Gastrocnemius medialis (tissue), 4 donors: ENCODE measurements around the gene GLRA1. TPM values are rescaled to one million over a fixed set of nuclear protein-coding genes. Genes with fewer than 3 reads are reported as not detected.

ENCODE experiments used
- ATAC-seq, 2 donors: fragments of 150-250 bp; one replicate each; pipeline ENCODE4 v1.9.1; 2016
- DNase-seq, 2 donors: peaks; one replicate each; pipeline ENCODE4 v3.0.0-alpha.2; 2019
- H3K27ac ChIP-seq, 4 donors: fragments of 200-600 bp; sonication (generic); 1 replicate in 1 of 4; 2 replicates in 3 of 4; pipeline ENCODE4 v1.5.1; 2016 to 2018; ENCODE audit warnings: mild to moderate bottlenecking in 2 of 4, moderate library complexity in 1 of 4
- H3K27me3 ChIP-seq, 3 donors: fragments of 200-600 bp; sonication (generic) in 2 of 3; 1 replicate in 1 of 3; 2 replicates in 2 of 3; pipeline versions ENCODE4 v1.5.1 to v1.6.0; 2016 to 2019; ENCODE audit warnings: mild to moderate bottlenecking in 1 of 3, moderate library complexity in 1 of 3
- H3K36me3 ChIP-seq, 2 donors: fragments of 200-600 bp; sonication (generic) in 1 of 2; one replicate each; pipeline ENCODE4 v1.5.1; 2017 to 2018
- H3K4me1 ChIP-seq, 2 donors: fragments of 200-600 bp; sonication (generic) in 1 of 2; one replicate each; pipeline ENCODE4 v1.5.1; 2016 to 2017; ENCODE audit warnings: mild to moderate bottlenecking in 2 of 2
- H3K4me3 ChIP-seq, 4 donors: fragments of 200-600 bp; sonication (generic) in 3 of 4; 1 replicate in 1 of 4; 2 replicates in 3 of 4; pipeline ENCODE4 v1.5.1; 2016 to 2019; ENCODE audit warnings: mild to moderate bottlenecking in 2 of 4
- H3K9me3 ChIP-seq, 3 donors: fragments of 200-600 bp; sonication (generic) in 2 of 3; 1 replicate in 1 of 3; 2 replicates in 2 of 3; pipeline ENCODE4 v1.5.1; 2016 to 2019
- POLR2A ChIP-seq, 2 donors: fragments of 450-650 bp; IDR thresholded peaks; one replicate each; pipeline ENCODE4 v1.6.1; 2017; ENCODE audit warnings: antibody characterized with exemption in 2 of 2, mild to moderate bottlenecking in 2 of 2, moderate library complexity in 2 of 2
- in situ Hi-C, 4 donors: fragments of 200-750 bp; cut with MboI; loops; one replicate each; pipeline versions ENCODE4 v1.15.0 to v1.8.0; 2017; ENCODE audit warnings: low sequenced_read_pairs in 4 of 4
- intact Hi-C: fragments of 100-400 bp; cut with DNase I; formaldehyde crosslinking; loops from one replicate; pipeline ENCODE4 v1.15.1; 2023; ENCODE audit warnings: low total_unique reads
- total RNA-seq, 4 donors: library from RNA; depleted of rRNA; stranded (reverse); fragments of >200 nt; gene quantifications; one replicate each; pipeline versions ENCODE4 v1.1.0 to v1.2.3, GENCODE V29; 2016
- TF ChIP-seq, protein P1 (sequence below), 5 experiments: fragments of 450-650 bp in 3 of 5; fragments of 200-600 bp in 2 of 5; sonication (generic) in 2 of 5; IDR thresholded peaks in 4 of 5; conservative IDR thresholded peaks in 1 of 5; 1 replicate in 4 of 5; 2 replicates in 1 of 5; pipeline ENCODE4 v1.5.1; 2016 to 2019; ENCODE audit warnings: antibody characterized with exemption in 5 of 5, mild to moderate bottlenecking in 3 of 5, moderate library complexity in 3 of 5

The GLRA1 gene
- total RNA-seq, 4 donors from 2014 or later: not detected

DNA sequence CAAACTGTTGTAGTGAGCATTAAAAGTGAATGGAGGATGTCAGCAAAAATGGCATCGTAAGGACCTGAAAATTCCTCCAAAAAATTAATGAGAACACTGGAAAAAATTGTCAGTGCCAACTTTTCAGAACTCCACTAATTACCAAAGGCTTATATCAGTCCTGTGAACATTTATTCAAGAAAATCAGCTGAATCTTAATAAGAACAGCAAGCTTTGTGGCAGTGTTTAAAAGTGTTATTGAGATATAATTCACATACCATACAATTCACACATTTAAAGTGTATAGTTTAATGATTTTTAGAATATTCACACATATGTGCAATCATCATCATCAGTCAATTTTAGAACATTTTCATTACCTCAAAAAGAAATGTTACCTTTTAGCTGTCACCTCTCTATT, 95.3 kb downstream of the GLRA1 start:
- peaks cover 0 to 6% of the 10 kb centered on the region in 2 donors for H3K36me3 ChIP-seq
- DNase-seq: no peak
- in situ Hi-C loops (loop anchor here in 2 of 4 donors (5.0 to 10.0 kb wide), 2 partner anchors 305 to 673 kb away; no protein-coding TSS in a partner anchor), intact Hi-C loops (loop anchor here (5.0 to 10.0 kb wide), 2 partner anchors 308 to 445 kb away; no protein-coding TSS in a partner anchor)
- H3K4me3 ChIP-seq: no peak overlapping the region
- H3K4me1 ChIP-seq: no peaks in the 10 kb centered on the region
- H3K27ac ChIP-seq: no peak overlapping the region
- TF ChIP-seq, protein P1, sequence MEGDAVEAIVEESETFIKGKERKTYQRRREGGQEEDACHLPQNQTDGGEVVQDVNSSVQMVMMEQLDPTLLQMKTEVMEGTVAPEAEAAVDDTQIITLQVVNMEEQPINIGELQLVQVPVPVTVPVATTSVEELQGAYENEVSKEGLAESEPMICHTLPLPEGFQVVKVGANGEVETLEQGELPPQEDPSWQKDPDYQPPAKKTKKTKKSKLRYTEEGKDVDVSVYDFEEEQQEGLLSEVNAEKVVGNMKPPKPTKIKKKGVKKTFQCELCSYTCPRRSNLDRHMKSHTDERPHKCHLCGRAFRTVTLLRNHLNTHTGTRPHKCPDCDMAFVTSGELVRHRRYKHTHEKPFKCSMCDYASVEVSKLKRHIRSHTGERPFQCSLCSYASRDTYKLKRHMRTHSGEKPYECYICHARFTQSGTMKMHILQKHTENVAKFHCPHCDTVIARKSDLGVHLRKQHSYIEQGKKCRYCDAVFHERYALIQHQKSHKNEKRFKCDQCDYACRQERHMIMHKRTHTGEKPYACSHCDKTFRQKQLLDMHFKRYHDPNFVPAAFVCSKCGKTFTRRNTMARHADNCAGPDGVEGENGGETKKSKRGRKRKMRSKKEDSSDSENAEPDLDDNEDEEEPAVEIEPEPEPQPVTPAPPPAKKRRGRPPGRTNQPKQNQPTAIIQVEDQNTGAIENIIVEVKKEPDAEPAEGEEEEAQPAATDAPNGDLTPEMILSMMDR (IDR thresholded peaks at IDR 0.05 in 4 of 5, conservative IDR thresholded peaks at IDR 0.05 in 1 of 5): no peak
- no peak for TF ChIP-seq POLR2A (IDR thresholded peaks at IDR 0.05)
- no peaks in the 10 kb centered on the region for H3K9me3 ChIP-seq
- ATAC-seq: no peak
- H3K27me3 ChIP-seq: no peaks in the 10 kb centered on the region

DNA sequence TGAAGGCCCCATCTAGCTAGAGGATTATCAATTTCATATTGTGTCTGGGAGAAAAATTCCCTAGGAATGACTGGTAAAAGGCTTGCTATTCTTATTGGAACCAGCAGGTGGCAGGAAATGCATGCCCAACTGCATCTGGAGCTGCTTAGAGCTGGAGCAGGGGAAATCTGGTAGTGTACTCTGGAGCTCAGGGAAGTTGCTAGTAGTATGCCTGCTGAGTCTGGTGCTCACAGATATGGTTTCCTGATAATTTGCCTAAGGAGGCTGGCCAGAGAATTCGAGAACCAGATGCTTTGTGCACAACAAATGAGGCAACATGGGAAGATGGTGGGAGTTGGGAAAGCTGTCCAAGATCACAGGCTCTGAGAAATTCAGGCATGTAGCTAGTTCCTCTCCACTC, 99.2 kb downstream of the GLRA1 start:
- ATAC-seq (peak; percentile 19 to 63), DNase-seq (peak in 1 of 2 donors; percentile 15)
- H3K4me3 ChIP-seq: no peak overlapping the region
- TF ChIP-seq, protein P1 (IDR thresholded peaks at IDR 0.05 in 4 of 5, conservative IDR thresholded peaks at IDR 0.05 in 1 of 5): peak; percentile 55 to 76 (median 69)
- TF ChIP-seq POLR2A (IDR thresholded peaks at IDR 0.05): no peak
- in situ Hi-C loops: loop anchor here in 2 of 4 donors (5.0 to 10.0 kb wide), 2 partner anchors 309 to 677 kb away; no protein-coding TSS in a partner anchor
- H3K36me3 ChIP-seq: peaks cover 0 to 8% of the 10 kb centered on the region in 2 donors
- H3K27ac ChIP-seq: no peak overlapping the region
- no peaks in the 10 kb centered on the region for H3K9me3 ChIP-seq
- no peaks in the 10 kb centered on the region for H3K4me1 ChIP-seq
- H3K27me3 ChIP-seq: no peaks in the 10 kb centered on the region
- intact Hi-C loops: loop anchor here (2.0 to 10.0 kb wide), 3 partner anchors 312 to 683 kb away; no protein-coding TSS in a partner anchor

DNA sequence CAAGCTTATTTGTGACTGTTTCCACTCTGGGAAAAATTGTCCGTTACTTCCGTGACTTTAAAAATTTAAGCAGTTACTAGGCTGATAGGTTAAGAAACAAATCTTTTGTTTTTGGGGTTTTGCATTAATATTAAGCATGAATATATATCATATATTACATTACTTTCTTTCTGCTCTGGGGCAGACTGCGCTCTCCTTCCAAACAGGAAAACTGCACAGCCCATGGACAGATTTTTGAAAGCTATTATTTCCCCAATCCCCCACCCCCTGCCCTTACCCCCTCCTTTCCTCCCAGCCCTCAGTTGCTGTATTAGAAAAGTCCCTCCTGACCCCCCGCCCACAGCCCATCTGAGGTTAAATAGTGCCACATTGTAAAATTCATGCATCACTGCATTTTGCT, 102.5 kb downstream of the GLRA1 start:
- ATAC-seq (no peak), DNase-seq (no peak)
- TF ChIP-seq POLR2A (IDR thresholded peaks at IDR 0.05): no peak
- TF ChIP-seq, protein P1 (IDR thresholded peaks at IDR 0.05 in 4 of 5, conservative IDR thresholded peaks at IDR 0.05 in 1 of 5): no peak
- Histone ChIP-seq H3K27ac (no peak overlapping the region), H3K4me1 (no peaks in the 10 kb centered on the region), H3K9me3 (no peaks in the 10 kb centered on the region), H3K4me3 (no peak overlapping the region), H3K27me3 (no peaks in the 10 kb centered on the region), H3K36me3 (peaks cover 0 to 8% of the 10 kb centered on the region in 2 donors)
- in situ Hi-C loops (loop anchor here in 1 of 4 donors (10.0 kb wide), 1 partner anchor 313 kb away; no protein-coding TSS in a partner anchor), intact Hi-C loops (loop anchor here (10.0 kb wide), 1 partner anchor 453 kb away; no protein-coding TSS in a partner anchor)

DNA sequence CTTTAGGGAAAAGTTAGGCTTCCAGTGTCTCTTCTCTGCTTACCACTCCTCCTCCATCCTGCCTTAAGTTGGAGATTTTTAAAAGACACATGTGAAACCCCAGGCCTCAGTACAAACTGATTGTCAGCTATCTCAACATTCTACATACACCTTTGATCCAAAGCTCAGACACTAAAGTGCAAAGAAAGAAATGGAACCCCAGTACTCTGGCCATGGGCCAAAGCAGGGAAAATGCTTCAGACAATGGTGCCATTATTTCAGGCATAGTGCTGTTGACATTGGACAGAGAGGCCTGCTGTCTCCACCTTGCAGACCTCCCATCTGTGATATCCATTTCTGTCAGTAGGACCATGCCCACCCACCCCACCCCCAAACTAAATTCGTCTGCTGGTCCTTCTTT, 103.7 kb downstream of the GLRA1 start:
- H3K4me1 ChIP-seq: no peaks in the 10 kb centered on the region
- peaks cover 0 to 14% of the 10 kb centered on the region in 2 donors for H3K36me3 ChIP-seq
- intact Hi-C loops: loop anchor here (10.0 kb wide), 1 partner anchor 454 kb away; no protein-coding TSS in a partner anchor
- DNase-seq: no peak
- in situ Hi-C loops: loop anchor here in 1 of 4 donors (10.0 kb wide), 1 partner anchor 314 kb away; no protein-coding TSS in a partner anchor
- H3K27ac ChIP-seq: no peak overlapping the region
- TF ChIP-seq POLR2A (IDR thresholded peaks at IDR 0.05): no peak
- TF ChIP-seq, protein P1 (IDR thresholded peaks at IDR 0.05 in 4 of 5, conservative IDR thresholded peaks at IDR 0.05 in 1 of 5): no peak
- ATAC-seq: no peak
- H3K9me3 ChIP-seq: no peaks in the 10 kb centered on the region
- H3K4me3 ChIP-seq: no peak overlapping the region
- no peaks in the 10 kb centered on the region for H3K27me3 ChIP-seq
